Suppressor macrophage (primary cell): Measurements from ENCODE around the gene GYPC.
"Not testable (repeated sequence)": the region's sequence is repeated elsewhere in the genome, so short reads cannot be mapped to it uniquely, and the experiment has no call there.

Source experiments
- DNase-seq, 4 experiments: peaks; one replicate each; pipeline ENCODE4 v3.0.0-alpha.2; 2020 to 2022

GYPC gene

DNA sequence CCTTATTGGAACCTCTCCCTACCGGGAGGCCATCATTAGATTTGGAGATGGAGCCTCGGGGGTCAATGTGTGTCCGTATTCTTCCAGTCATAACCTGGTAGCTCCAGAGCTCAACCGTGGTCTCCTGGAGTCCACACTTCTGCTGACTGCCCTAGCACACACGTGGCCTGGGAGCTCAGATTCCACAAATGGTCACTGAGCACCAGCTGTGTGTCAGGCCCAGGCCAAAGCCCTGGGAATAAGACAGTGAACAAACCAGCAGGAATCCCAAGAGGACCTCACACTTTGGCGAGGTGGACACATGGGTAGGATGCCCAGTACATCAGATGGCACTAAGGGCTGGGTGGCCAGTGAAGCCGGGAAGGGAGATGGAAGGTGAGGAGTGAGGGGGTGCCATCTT is 15.5 kb downstream of the GYPC start:
- no peak for DNase-seq

- no peak for DNase-seq
Measured at GRCh38 chr2:126672980-126673605, 17.1 kb downstream of the GYPC start.

DNA sequence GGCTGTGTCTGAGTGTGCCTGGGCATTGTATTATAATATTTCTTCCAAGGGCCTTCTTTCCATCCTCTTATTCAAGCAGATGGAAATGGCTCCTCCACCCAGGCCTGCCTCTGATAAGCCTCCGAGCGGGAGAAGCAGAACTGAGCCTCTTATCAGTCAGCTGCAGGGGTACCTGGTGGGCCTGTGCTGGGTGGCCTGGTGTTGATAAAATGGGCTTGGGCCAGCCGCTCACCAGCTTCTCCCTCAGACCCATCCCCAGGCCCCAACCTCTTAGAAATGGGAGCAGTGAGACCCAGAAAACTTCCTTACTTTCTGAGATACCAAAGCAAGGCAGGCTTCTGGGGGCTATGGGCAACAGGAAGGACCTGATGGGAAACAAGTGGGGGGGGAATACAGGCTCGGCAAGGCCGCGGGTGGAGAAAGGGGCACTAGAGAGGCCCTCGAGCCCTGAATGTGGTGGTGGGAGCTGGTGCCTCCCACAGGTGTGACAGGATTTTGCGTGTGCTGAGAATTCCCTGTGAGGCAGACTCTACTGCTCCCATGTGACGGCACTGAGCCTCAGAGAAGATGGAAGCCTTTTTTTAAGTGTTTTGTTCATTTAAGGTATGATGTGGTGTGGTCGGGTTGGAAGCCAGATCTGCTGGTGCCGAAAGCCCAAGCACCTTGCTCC is 18.3 kb downstream of the GYPC start:
- DNase-seq, result no peak

DNA sequence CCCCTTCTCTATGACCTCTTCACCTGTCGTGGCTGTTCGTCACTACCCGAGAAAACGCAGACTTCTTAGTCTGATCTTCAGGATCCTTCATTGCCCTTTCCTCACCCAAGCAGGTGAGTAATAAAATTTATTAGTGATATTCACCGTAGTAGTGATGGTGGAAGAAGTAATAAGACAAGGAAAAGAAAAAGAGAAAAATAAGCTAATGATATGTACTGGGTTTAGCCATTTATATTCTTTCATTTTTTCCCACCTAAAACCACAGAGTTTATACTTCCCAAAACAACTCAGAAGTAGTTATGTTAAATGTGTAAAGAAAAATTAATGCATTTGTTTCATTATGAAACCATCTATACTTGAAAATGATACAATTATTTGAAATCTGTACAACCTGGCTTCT is 19.7 kb downstream of the GYPC start:
- no peak for DNase-seq

DNA sequence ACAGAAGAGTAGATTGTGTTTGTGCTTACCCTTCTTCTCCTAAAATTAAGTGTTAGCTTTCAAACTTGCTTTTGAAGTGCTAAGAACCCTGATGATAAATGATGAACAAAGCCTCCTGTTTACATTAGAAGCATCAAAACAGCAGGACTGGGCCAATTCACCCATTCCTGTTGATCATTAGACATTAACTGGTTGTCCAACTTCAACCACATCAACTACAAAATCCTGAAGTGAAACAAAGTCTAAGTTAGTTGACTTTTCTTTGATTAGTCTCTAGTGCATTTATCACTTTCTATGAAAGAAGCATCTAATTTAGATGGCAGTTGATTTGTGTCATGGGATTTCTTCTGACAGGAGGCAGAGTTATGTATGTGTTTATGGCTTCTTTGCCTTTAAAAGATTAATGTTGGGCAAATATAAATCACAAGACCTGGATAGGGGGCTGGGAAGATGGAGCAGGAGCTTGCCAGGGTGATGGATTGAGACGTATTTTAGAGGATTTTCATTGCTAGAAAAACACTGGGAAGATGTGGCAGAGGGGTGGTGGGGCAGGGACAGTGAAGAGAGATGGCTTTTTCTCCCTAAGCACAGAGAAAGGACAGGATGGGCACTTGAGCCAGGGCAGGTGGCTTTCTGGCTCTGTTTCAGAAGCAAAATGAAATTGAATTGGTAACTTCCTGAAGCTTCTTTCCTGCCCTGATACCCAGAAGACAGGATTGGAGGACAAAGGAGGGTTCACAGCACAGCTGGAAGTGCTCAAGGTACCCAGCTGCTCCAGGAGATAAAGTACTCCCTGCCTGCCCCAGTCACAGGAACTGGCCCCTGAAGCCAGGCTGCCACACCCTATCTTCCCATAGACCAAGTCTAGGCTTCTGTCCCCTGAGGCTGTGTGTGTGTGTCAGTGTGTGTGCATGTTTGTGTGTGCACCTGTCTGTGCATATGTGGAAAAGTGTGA is 20.5 kb downstream of the GYPC start:
- no peak for DNase-seq

GRCh38 chr2:126677176-126677538 is 21.2 kb downstream of the GYPC start:
- DNase-seq, result no peak

GRCh38 chr2:126678269-126679065 is 22.5 kb downstream of the GYPC start:
- no peak for DNase-seq

GRCh38 chr2:126679094-126679713 is 23.2 kb downstream of the GYPC start:
- no peak for DNase-seq

- DNase-seq, result no peak
Measured at GRCh38 chr2:126681505-126681904, 25.5 kb downstream of the GYPC start.

DNA sequence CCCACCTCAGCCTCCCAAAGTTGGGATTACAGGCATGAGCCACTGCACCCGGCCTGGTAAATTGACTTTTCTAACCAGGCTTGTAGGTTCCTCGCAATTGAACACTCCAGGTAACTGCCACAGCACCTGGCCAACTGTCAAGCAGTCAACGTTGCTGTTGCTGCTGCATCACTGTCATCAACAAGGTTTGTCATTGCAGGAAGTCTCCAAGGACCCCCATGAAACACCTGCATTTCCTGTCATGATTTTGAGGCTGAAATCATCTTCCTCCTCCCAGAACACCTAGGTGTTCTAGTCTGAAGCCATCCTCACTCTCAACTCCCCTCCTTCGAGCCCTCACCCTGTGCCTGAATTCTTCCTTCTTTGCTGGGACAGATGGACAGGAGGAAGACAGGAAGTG is 29.7 kb downstream of the GYPC start:
- DNase-seq, result no peak

DNA sequence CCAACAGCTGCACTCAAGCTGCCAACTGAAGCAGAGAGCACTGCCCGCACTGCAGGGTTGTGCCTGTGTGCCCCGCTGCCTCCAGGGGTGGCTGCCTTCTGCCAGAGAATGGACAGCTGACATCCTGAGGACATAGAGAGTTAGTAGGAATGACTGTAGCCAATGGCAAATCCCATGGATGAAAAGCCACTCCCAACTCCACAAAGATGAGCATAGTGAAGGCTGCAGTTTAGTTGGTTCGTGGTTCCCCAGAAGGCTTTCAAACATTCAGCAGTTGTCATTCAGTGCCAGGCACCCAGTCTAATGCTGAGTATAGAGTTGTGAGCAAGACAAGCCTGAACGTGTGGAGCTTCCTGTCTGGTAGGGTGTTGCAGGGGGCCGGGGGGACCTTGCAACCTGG is 30.3 kb downstream of the GYPC start:
- no peak for DNase-seq

- no peak for DNase-seq
Measured at GRCh38 chr2:126686841-126687485, 31.0 kb downstream of the GYPC start.

DNA sequence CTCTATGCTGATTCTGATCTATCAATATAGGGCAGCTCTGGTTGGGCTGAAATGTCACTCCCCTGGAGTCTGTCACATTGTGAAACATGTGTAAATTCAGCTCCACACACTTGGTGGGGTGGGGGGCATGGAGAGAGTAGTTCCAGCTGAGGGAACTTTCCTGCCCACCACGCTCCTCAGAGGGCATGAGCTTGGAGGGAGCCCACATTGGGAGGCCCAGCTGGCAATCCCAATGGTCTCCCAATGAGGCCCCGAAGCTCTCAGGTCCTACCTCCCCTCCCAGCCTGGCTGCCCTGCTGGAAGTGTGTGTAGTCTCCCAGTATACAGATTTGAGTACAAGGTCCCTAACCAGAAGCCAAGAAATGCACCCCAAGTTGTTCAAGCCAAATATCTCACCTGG is 31.5 kb downstream of the GYPC start:
- DNase-seq, result no peak

GRCh38 chr2:126688594-126688993 is 32.6 kb downstream of the GYPC start:
- not testable (repeated sequence) for DNase-seq

- DNase-seq, result not testable (repeated sequence)
Measured at GRCh38 chr2:126692241-126692640, 36.3 kb downstream of the GYPC start.

GRCh38 chr2:126692934-126693592 is 37.1 kb downstream of the GYPC start:
- not testable (repeated sequence) for DNase-seq

DNA sequence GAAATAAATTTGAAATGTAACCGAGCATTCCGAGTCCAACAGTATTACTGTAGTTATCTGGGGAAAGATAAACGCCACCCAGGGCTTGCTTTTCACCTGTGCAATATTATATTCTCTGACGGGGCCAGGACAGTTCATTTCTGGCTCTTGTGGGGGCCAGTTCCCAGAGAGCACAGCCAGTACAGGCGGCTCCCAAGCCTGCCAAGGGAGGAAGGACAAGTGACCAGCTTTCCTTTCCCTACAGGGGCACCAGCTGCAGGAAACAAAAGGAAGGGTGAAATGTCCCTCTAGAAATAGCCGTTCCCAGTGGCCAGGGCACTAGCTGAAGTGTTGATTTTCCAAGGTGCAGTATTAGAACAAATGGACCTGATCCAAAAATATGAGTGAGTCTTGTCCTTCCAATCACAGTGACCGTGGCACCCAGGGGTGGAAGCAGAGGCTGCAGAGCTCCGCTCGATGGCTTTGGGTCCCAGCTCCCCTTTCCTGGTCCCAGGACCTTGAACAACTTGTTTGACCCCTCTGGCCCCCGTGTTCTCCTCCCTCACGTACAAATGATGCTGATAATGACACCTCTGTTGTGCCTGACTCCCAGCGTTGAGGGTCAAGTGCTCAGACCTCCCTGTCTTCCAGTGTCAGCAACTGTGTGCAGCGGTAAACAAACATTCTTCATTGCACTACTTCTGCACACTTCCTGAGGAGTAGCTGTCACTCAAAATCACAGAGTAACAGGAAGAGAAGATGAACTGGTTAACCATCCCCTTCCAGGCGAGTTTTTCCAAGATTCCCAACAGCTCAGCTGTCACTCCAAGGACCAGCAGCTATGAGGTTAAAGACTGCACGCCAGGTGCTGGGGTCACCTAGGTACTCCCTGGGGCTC is 40.9 kb downstream of the GYPC start:
- DNase-seq, result no peak

DNA sequence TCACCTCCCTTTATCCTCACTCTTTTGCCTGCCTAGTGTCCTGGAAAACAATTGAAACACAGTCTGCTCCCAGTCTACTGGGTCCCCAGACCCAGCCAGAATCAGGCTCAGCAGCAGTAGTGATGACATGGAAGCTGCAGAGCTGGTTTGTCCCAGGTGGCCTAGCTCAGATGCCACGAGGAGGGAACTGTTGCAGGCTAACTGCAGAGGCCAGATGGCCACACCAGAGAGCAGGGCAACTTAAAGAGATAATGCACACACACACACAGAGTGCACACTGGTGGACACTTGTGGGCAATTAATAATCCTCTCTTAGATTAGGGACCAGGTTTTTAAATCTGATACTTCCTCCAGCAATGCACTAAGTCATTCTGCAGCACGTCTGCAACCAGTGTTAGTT is 42.4 kb downstream of the GYPC start:
- DNase-seq, result no peak

- no peak for DNase-seq
Measured at GRCh38 chr2:126699018-126699417, 43.1 kb downstream of the GYPC start.
